NCI-H524 (cell line): Measurements from ENCODE around the gene PRPF6.
A peak's percentile ranks its signal among the peaks of the same experiment; 100 is the strongest.

Experiments
- DNase-seq, 2 experiments: peaks; one replicate each; lab custom pipeline; 2025; lab: John Stamatoyannopoulos, UW

PRPF6 gene

GRCh38 chr20:64049060-64049877 lies 68.3 kb downstream of the PRPF6 start, which contains the start of gene SOX18:
TSS of gene SOX18 (minus strand) at chr20:64049639. CDS start at chr20:64049516, 123 bp downstream.
- peak in 1 of 2 experiments; percentile 29 for DNase-seq

DNA sequence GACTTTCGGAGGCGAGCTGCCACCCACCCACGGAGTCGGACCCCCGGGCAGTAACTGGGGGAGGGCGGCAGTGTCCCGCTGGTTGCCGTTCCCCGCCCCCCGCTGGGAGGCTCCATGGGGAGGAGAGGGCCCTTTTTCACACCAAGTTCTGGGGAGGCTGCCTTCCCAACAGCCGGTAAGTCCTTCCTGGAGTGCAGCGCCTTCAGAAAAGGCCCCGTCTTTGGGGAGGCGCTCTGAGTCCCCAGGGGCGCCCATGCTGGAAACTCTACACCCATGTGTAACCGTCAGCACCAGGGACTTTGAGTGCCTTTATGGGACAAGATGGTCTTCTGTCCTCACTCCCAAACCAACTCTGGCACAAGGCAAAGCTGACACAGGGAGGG lies 68.9 kb downstream of the PRPF6 start:
- DNase-seq: no peak

GRCh38 chr20:64050261-64051032 lies 69.5 kb downstream of the PRPF6 start:
- DNase-seq: no peak

DNA sequence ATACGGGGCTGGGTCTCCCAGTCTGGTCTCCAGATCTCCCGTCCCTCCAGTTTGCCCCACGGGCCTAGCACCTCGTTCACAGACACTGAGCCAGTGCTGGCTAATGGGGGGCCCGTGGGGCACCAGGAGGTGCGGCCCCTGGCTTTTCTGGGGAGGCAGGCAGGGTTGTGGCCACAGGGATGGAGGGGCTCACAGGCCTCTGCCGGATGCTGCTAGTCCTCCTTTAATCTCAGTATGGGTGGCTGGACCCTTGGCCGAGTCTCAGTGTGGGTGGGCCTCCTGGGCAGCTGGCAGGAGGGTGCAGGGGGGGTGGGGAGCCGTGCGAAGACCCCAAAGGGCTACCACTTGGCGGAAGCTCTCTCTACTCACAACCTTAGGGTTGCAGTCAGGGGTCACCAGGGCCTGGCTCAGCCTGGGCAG lies 70.1 kb downstream of the PRPF6 start:
- no peak for DNase-seq

DNA sequence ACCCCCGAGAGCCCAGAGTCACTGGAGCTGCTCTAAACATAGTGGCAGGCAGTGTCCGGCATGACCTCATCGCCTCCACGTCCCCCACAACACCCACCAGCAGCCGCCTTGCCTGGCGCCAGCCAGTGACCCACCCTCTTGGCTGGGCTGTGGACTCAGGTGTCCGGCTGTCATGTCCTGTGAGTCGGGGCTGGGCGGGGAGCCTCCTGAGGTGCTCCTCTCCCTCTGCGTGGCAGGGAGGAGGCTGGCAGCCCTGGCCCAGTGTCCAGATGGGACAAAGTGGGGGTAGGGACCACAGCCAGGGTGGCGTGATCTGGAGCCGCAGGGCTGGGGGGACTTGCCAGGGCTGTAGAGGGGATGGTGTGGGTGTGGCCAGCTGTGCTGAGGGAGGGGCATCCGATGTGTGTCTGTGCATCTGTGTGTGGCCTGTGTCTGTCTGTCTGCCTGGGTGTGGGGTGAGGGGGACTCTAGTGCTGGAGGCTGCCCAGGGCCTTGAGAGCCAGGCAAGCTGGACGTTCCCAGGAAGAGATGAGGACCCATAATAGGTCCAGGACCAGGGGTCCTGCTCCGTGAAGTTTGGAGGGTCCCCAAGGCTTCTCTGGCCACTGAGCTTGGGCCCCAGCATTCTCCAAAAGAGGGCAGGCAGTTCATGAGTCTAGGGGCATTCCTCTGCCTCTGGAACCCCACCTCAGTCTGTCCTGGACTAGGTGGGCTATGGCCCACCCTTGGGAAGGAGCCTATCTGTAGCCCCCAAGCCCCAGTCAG lies 70.8 kb downstream of the PRPF6 start:
- no peak for DNase-seq

- no peak for DNase-seq
Observed at GRCh38 chr20:64052326-64052722, 71.4 kb downstream of the PRPF6 start.

GRCh38 chr20:64052987-64053840 lies 72.3 kb downstream of the PRPF6 start:
- DNase-seq: no peak

GRCh38 chr20:64053841-64054661 lies 73.1 kb downstream of the PRPF6 start:
- DNase-seq: peak in 1 of 2 experiments; percentile 56

DNA sequence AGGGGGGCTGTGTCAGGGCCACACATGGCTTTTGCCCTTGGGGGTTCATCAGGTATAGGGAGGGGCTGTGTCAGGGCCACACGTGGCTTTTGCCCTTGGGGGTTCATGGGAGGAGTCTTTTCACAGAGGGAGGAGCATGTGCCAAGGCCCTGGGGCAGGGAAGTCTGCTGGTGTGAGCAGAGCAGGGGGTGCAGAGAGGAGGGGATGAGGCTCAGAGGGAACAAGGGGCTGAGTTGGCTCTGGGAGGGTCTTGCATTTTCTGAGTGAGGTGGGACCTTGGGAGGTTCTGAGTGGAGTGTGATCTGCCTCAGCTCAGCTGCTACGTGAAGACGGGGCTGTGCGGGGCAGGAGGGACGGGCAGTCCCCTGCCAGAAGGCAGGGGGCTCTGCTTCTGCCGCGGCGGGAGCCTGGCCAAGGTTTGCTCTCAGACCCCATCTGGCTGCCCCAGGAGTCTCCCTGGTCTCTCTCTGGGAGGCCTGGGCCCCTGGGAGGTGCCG lies 74.5 kb downstream of the PRPF6 start:
- peak in 1 of 2 experiments; percentile 15 for DNase-seq

DNA sequence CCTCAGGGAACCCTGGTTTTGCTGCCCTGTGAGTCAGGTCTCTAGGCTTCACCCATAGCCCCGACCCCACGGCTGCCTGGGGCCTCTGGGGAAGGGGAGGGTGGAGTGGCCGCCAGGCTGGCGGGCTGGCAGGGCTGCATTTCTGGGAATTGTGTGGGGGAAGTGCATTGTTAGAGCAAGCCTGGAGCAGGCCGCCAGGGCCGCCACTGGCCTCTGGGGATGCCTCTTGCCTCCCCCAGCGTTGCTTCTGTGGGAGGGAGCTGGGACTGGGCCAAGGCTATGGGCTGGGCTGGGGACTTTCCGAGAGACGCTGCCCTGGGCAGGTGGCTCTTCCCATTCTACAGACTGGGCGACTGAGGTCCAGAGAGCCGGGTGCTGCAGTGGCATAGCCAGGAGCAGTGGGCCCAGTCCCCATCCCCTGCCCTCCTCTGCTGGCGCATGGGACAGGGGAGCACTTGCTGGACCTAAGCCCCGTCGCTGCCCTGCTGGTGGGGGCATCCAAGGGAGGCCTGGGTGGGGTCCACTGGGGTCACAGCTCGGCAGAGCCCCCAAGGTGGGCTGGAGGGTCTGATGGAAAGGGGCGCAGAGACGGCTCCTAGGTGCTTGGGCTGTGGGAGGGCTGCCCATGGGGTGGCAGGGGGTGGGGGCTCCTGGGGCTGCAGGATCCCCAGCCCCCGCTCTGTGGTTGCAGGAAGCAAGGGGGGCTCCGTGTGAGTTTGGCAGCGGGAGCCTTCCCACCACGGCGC lies 75.1 kb downstream of the PRPF6 start:
- no peak for DNase-seq

- no peak for DNase-seq
Observed at GRCh38 chr20:64056639-64056888, 75.6 kb downstream of the PRPF6 start.

- DNase-seq: no peak
Observed at GRCh38 chr20:64056889-64057627, 76.1 kb downstream of the PRPF6 start.

GRCh38 chr20:64057628-64058498 lies 76.9 kb downstream of the PRPF6 start:
- DNase-seq: peak; percentile 43 to 52

DNA sequence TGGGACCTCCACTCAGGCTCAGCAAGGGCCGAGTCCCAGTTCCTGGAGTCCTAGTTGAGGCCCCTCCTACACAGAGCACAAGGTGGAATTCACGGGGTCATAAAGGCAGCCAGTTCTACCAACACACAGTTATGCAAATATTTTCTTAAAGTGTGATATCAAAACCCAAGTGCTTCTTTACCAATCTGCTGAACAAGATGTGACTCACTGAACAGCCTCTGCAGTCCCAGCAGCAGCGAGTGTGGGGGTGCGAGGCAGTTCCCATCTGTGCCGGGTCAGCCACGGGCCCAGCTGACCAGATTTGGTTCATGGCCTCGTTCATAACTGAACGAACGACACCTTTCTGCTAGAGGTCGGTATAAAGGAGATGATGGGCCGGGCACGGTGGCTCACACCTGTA lies 77.6 kb downstream of the PRPF6 start:
- no peak for DNase-seq

DNA sequence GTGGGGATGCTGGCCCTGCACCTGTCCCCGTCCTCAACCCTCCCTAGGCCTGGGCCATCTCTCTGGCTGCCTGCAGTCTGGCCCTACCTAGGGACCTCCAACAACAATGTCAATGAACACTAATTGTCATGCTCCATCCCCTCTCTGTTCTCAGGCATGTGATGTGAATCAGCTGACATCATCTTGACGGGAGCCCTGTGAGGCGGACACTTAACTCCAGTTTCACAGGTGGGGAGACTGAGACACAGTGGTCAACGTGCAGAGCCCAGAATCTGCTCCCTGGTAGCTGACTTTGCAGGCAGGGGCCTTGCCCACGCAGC lies 81.3 kb downstream of the PRPF6 start:
- DNase-seq: no peak

DNA sequence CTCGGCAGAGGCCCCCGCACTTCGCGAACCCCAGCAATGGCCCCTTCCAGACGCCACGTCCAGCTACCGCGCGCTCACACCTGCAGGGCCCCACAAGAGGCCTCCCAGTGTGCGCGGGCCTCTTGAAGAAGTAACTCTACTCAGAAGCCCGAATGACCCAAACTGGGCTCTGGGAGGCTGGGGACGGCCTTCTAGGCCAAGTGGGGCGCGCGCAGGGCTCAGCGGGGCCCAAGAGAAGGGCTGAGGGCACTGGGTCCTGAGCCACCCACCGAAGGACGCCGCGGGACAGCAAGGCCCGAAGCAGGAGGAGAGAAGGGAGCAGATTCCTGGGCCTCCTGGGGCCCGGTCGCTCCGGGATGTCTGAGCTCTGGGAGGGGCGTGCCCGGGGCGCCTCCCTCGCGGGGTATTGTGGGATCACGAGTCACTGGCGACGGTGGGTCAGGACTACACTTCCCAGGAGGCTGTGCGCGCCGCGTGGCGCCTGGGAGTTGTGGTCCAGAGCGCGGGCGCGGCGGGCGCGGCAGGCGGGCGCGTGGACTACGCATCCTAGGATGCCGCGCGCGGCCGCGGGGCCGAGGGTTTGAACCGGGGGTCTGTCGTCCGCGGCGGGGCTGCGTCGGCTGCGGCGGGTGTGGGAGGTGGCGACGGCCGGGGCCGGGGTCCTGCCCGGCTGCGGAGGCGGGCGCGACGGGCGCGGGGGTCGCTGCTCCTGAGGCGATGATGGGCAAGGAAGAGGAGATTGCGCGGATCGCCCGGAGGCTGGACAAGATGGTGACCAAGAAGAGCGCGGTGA lies 81.9 kb downstream of the PRPF6 start, which contains the start of gene TCEA2:
TSS of gene TCEA2 (plus strand) at position 603 of the 793 bp plus-strand sequence. CDS start at position 718, 115 bp downstream.
- peak; percentile 87 to 95 for DNase-seq

GRCh38 chr20:64063389-64064144 lies 82.6 kb downstream of the PRPF6 start:
- DNase-seq: no peak
